HCT116 (cell line): ENCODE results near the gene SLC39A12. TPM values are rescaled to one million over a fixed set of nuclear protein-coding genes. Genes with fewer than 3 reads are reported as not detected.

Experiments used
- ATAC-seq: fragments of 200-7000 bp; cut with Tn5 transposase; 2 replicates; pipeline ENCODE4 v1.9.1; 2020; ENCODE audit warnings: mild to moderate bottlenecking, moderate library complexity
- BruUV-seq: library from RNA; stranded (reverse); fragments of 400-500 nt; replicated peaks from 2 replicates; lab custom pipeline; 2021; lab: Mats Ljungman, UMichigan
- CTCF ChIA-PET: fragments of 300-600 bp; sonication (Branson Sonifier 250); formaldehyde crosslinking; loops from one replicate; lab custom pipeline; 2021; ENCODE audit warnings: antibody characterized with exemption; lab: Charles Lee
- POLR2A ChIA-PET: fragments of 300-600, 350-600 bp; sonication (Branson Sonifier 250); formaldehyde crosslinking; loops from one replicate; lab custom pipeline; 2021; ENCODE audit warnings: antibody characterized with exemption; lab: Charles Lee
- RAD21 ChIA-PET, 2 experiments: fragments of 300-600 bp; sonication (Branson Sonifier 250); formaldehyde crosslinking; loops; one replicate each; lab custom pipeline; 2023; ENCODE audit warnings: low total read pairs in 2 of 2; ENCODE audit not compliant: uncharacterized antibody in 2 of 2, unreplicated experiment in 2 of 2, low non-redundant PET in 1 of 2; lab: Charles Lee
- DNase-seq: peaks from one replicate; pipeline ENCODE4 v3.0.0-alpha.2; 2010; ENCODE audit warnings: low read depth, low spot score
- H2AFZ ChIP-seq: fragments of 200-600 bp; shearing (Covaris generic), sonication (generic); 2 replicates; pipeline ENCODE4 v1.6.1; 2017; ENCODE audit warnings: low read depth, mixed run types, mixed read lengths, antibody characterized with exemption, low read length; ENCODE audit not compliant: poor library complexity, severe bottlenecking
- H3K27ac ChIP-seq: 2 replicates; pipeline ENCODE4 v1.5.1; 2012; ENCODE audit warnings: low read depth, low read length
- H3K27me3 ChIP-seq: fragments of 200-600 bp; sonication (generic); 2 replicates; pipeline ENCODE4 v1.6.1; 2016; ENCODE audit warnings: mixed run types, low read length, mixed read lengths; ENCODE audit not compliant: insufficient read depth
- H3K36me3 ChIP-seq, 2 experiments: fragments of 200-500 bp in 1 of 2; fragments of 200-600 bp in 1 of 2; sonication (Bioruptor generic) in 1 of 2; sonication (generic) in 1 of 2; 2 replicates each; pipeline versions ENCODE4 v1.5.1 to v1.6.1; 2014 to 2016; ENCODE audit warnings: low read length in 2 of 2, inconsistent platforms in 1 of 2, mixed read lengths in 1 of 2, mixed run types in 1 of 2; ENCODE audit not compliant: insufficient read depth in 2 of 2, control insufficient read depth in 1 of 2
- H3K4me1 ChIP-seq, 2 experiments: fragments of 200-600 bp in 1 of 2; sonication (generic) in 1 of 2; 2 replicates each; pipeline versions ENCODE4 v1.5.1 to v1.6.1; 2012 to 2017; ENCODE audit warnings: low read length in 2 of 2, inconsistent platforms in 1 of 2, mild to moderate bottlenecking in 1 of 2, mixed read lengths in 1 of 2, mixed run types in 1 of 2, moderate library complexity in 1 of 2; ENCODE audit not compliant: insufficient read depth in 2 of 2, control insufficient read depth in 1 of 2
- H3K4me2 ChIP-seq: fragments of 200-600 bp; sonication (generic); 2 replicates; pipeline ENCODE4 v1.6.1; 2017; ENCODE audit warnings: mixed run types, low read length, mixed read lengths
- H3K4me3 ChIP-seq, 2 experiments: fragments of 200-600 bp in 1 of 2; sonication (generic) in 1 of 2; replicated peaks in 1 of 2; 2 replicates each; pipeline ENCODE4 v1.5.1; 2011 to 2016; ENCODE audit warnings: low read length in 2 of 2, control low read depth in 1 of 2, low read depth in 1 of 2, mild to moderate bottlenecking in 1 of 2, mixed read lengths in 1 of 2, mixed run types in 1 of 2
- H3K79me2 ChIP-seq: fragments of 200-600 bp; sonication (generic); 2 replicates; pipeline ENCODE4 v1.6.1; 2017; ENCODE audit warnings: mild to moderate bottlenecking, mixed run types, low read length, moderate library complexity, mixed read lengths; ENCODE audit not compliant: insufficient read depth
- H3K9ac ChIP-seq: fragments of 200-600 bp; sonication (generic); 2 replicates; pipeline ENCODE4 v1.6.1; 2016; ENCODE audit warnings: low read length, mixed read lengths
- H3K9me2 ChIP-seq: fragments of 200-600 bp; sonication (generic), shearing (Covaris generic); 2 replicates; pipeline ENCODE4 v1.6.1; 2017; ENCODE audit warnings: mixed run types, mild to moderate bottlenecking, moderate library complexity; ENCODE audit not compliant: insufficient read depth
- H3K9me3 ChIP-seq, 2 experiments: fragments of 200-500 bp in 1 of 2; fragments of 200-600 bp in 1 of 2; sonication (Bioruptor generic) in 1 of 2; sonication (generic) in 1 of 2; 2 replicates each; pipeline ENCODE4 v1.6.1; 2014 to 2017; ENCODE audit warnings: low read length in 2 of 2, mixed read lengths in 2 of 2, inconsistent platforms in 1 of 2, low read depth in 1 of 2, mild to moderate bottlenecking in 1 of 2, mixed run types in 1 of 2, moderate library complexity in 1 of 2; ENCODE audit not compliant: control insufficient read depth in 1 of 2, insufficient read depth in 1 of 2
- H4K20me1 ChIP-seq: fragments of 200-600 bp; sonication (generic), shearing (Covaris generic); 2 replicates; pipeline ENCODE4 v1.6.1; 2017; ENCODE audit warnings: mixed run types, mild to moderate bottlenecking, moderate library complexity; ENCODE audit not compliant: insufficient read depth
- FOSL1 ChIP-seq: IDR thresholded peaks from 2 replicates; pipeline ENCODE4 v1.6.1; 2012; ENCODE audit warnings: low read depth
- JUND ChIP-seq: IDR thresholded peaks from 2 replicates; pipeline ENCODE4 v1.6.1; 2012
- POLR2A ChIP-seq: IDR thresholded peaks from 2 replicates; pipeline ENCODE4 v1.7.0; 2011; ENCODE audit warnings: borderline replicate concordance; ENCODE audit not compliant: insufficient read depth, insufficient read length; ENCODE audit errors: extremely low read depth
- RAD21 ChIP-seq: IDR thresholded peaks from 2 replicates; pipeline ENCODE4 v1.6.1; 2012; ENCODE audit warnings: low read depth, mild to moderate bottlenecking
- SP1 ChIP-seq: IDR thresholded peaks from 2 replicates; pipeline ENCODE4 v1.6.1; 2012; ENCODE audit warnings: low read depth
- ZNF274 ChIP-seq: fragments of 200-500 bp; sonication (Bioruptor generic); IDR thresholded peaks from 2 replicates; pipeline ENCODE4 v1.6.1; 2014; ENCODE audit warnings: mild to moderate bottlenecking, low read depth, low read length, inconsistent platforms
- intact Hi-C: fragments of 100-400 bp; cut with micrococcal nuclease; formaldehyde crosslinking; loops from 2 replicates; pipeline ENCODE4 v1.10.0; 2022
- total RNA-seq: library from RNA; stranded (reverse); gene quantifications from one replicate; pipeline ENCODE4 v1.2.1, GENCODE V29; 2021; ENCODE audit not compliant: unreplicated experiment
- TF ChIP-seq, protein P1 (sequence below): IDR thresholded peaks from 2 replicates; pipeline ENCODE4 v1.6.1; 2012; ENCODE audit warnings: low read depth
- TF ChIP-seq, protein P2 (sequence below): IDR thresholded peaks from 2 replicates; pipeline ENCODE4 v1.6.1; 2012
- TF ChIP-seq, protein P3 (sequence below): IDR thresholded peaks from 2 replicates; pipeline ENCODE4 v1.6.1; 2012
- TF ChIP-seq, protein P4 (sequence below), 3 experiments: fragments of 200-600 bp in 1 of 3; sonication (generic) in 1 of 3; IDR thresholded peaks in 2 of 3; conservative IDR thresholded peaks in 1 of 3; 2 replicates each; pipeline ENCODE4 v1.5.1; 2012 to 2017; ENCODE audit warnings: low read depth in 2 of 3, low read length in 2 of 3, antibody characterized with exemption in 1 of 3, borderline replicate concordance in 1 of 3, control low read depth in 1 of 3, mild to moderate bottlenecking in 1 of 3, mixed read lengths in 1 of 3, mixed run types in 1 of 3, moderate library complexity in 1 of 3; ENCODE audit not compliant: insufficient read depth in 1 of 3

Gene SLC39A12
- total RNA-seq, 1 experiment from 2014 or later, result not detected

DNA sequence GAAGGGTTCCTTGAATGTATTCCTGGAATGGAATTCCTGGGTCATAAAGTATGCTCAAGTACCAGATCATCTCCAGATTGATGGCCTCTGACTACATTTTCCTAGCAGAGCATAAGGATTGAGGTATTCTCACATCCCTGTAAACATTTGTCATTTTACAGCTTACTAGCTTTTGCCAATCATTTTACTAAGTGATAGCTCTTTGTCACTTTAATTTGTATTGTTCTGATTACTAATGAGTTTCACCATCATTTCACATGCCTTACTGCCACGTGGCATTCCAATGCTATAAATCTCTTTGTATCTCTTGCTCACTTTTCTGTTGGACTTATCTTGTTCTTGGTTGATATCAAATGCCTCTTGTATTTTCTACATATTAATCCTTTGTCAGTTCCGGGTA lies 119.9 kb downstream of the SLC39A12 start:
- no peaks in the 10 kb centered on the region for H3K79me2 ChIP-seq
- no peak for DNase-seq
- no peaks in the 10 kb centered on the region for H4K20me1 ChIP-seq
- 0 out of 4 replicates have a peak, but pooled peaks cover 0 to 6% of the 10 kb centered on the region in 2 experiments for H3K4me1 ChIP-seq
- RAD21 ChIA-PET, result no interaction called here
- intact Hi-C loops, result no loop called here
- H3K27me3 ChIP-seq, result peaks cover 5% of the 10 kb centered on the region
- TF ChIP-seq FOSL1, result no peak
- TF ChIP-seq SP1, result no peak
- no peak for TF ChIP-seq ZNF274
- TF ChIP-seq, protein P1, sequence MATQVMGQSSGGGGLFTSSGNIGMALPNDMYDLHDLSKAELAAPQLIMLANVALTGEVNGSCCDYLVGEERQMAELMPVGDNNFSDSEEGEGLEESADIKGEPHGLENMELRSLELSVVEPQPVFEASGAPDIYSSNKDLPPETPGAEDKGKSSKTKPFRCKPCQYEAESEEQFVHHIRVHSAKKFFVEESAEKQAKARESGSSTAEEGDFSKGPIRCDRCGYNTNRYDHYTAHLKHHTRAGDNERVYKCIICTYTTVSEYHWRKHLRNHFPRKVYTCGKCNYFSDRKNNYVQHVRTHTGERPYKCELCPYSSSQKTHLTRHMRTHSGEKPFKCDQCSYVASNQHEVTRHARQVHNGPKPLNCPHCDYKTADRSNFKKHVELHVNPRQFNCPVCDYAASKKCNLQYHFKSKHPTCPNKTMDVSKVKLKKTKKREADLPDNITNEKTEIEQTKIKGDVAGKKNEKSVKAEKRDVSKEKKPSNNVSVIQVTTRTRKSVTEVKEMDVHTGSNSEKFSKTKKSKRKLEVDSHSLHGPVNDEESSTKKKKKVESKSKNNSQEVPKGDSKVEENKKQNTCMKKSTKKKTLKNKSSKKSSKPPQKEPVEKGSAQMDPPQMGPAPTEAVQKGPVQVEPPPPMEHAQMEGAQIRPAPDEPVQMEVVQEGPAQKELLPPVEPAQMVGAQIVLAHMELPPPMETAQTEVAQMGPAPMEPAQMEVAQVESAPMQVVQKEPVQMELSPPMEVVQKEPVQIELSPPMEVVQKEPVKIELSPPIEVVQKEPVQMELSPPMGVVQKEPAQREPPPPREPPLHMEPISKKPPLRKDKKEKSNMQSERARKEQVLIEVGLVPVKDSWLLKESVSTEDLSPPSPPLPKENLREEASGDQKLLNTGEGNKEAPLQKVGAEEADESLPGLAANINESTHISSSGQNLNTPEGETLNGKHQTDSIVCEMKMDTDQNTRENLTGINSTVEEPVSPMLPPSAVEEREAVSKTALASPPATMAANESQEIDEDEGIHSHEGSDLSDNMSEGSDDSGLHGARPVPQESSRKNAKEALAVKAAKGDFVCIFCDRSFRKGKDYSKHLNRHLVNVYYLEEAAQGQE, result no peak
- no peak for TF ChIP-seq JUND
- TF ChIP-seq, protein P2, sequence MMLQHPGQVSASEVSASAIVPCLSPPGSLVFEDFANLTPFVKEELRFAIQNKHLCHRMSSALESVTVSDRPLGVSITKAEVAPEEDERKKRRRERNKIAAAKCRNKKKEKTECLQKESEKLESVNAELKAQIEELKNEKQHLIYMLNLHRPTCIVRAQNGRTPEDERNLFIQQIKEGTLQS, result no peak
- TF ChIP-seq POLR2A, result no peak
- TF ChIP-seq, protein P3, sequence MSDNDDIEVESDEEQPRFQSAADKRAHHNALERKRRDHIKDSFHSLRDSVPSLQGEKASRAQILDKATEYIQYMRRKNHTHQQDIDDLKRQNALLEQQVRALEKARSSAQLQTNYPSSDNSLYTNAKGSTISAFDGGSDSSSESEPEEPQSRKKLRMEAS, result no peak
- TF ChIP-seq RAD21, result no peak
- TF ChIP-seq, protein P4, sequence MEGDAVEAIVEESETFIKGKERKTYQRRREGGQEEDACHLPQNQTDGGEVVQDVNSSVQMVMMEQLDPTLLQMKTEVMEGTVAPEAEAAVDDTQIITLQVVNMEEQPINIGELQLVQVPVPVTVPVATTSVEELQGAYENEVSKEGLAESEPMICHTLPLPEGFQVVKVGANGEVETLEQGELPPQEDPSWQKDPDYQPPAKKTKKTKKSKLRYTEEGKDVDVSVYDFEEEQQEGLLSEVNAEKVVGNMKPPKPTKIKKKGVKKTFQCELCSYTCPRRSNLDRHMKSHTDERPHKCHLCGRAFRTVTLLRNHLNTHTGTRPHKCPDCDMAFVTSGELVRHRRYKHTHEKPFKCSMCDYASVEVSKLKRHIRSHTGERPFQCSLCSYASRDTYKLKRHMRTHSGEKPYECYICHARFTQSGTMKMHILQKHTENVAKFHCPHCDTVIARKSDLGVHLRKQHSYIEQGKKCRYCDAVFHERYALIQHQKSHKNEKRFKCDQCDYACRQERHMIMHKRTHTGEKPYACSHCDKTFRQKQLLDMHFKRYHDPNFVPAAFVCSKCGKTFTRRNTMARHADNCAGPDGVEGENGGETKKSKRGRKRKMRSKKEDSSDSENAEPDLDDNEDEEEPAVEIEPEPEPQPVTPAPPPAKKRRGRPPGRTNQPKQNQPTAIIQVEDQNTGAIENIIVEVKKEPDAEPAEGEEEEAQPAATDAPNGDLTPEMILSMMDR (IDR thresholded peaks at IDR 0.05 in 2 of 3, conservative IDR thresholded peaks at IDR 0.05 in 1 of 3; ENCODE audit: borderline replicate concordance in 1 of 3, insufficient read depth in 1 of 3, low read depth in 2 of 3, low read length in 2 of 3), result no peak
- TF ChIP-seq, all 23 proteins: peak for 0
- no peak for ATAC-seq
- CTCF ChIA-PET, result no interaction called here
- H3K36me3 ChIP-seq, result no peaks in the 10 kb centered on the region
- no peaks in the 10 kb centered on the region for H3K9me2 ChIP-seq
- no peaks in the 10 kb centered on the region for H3K9me3 ChIP-seq
- no peak overlapping the region for H3K9ac ChIP-seq
- H3K4me3 ChIP-seq, result no peak overlapping the region
- BruUV-seq, result no TSS peak
- H3K27ac ChIP-seq, result no peak overlapping the region
- H2AFZ ChIP-seq, result no peak overlapping the region
- POLR2A ChIA-PET, result no interaction called here
- H3K4me2 ChIP-seq, result no peak overlapping the region
